GM12873 (cell line): Measurements from ENCODE around the gene HEATR9.

Source experiments
- TF ChIP-seq, protein P1 (sequence below): IDR thresholded peaks from 2 replicates; pipeline ENCODE4 v1.5.1; 2012; ENCODE audit warnings: low read depth, mild to moderate bottlenecking, moderate library complexity, low read length, control low read depth; ENCODE audit not compliant: insufficient read depth; ENCODE audit errors: missing control alignments

Gene HEATR9

DNA sequence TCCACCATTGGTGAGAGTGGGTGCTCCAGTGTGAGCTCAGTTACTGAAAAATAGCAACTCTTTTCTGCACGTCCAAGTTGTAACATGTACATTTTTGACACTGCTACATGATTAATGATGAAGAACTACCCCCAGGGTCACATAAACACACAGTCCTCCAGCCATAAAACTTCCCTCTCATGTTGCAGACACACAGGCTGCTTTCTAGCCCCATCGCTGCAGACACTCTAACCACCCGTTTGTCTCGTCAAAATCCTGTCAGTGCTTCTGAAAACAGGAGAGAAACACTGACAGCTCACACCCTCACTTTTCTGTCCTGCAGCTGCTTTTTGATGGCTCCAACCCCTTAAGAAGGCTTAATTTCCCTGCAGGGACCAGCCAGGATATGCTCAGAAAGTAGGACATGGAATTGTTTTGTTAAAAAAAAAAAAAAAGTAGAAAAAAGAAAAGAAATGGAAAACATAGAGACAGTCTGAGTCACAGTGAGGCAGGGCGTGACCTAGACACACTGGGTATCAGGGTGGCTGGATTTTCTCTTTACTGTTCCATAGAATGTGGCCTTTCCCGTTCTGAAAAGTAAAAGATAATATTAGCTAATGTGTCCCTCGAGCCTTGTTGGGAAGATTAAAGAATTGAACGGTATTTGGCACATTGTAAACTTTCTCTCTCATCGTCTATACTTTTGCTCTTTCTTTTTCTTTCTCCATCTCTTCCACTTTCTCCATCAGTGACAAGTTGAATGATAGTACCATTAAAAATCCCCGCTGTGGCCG is 32.2 kb upstream of the HEATR9 start:
- TF ChIP-seq, protein P1, sequence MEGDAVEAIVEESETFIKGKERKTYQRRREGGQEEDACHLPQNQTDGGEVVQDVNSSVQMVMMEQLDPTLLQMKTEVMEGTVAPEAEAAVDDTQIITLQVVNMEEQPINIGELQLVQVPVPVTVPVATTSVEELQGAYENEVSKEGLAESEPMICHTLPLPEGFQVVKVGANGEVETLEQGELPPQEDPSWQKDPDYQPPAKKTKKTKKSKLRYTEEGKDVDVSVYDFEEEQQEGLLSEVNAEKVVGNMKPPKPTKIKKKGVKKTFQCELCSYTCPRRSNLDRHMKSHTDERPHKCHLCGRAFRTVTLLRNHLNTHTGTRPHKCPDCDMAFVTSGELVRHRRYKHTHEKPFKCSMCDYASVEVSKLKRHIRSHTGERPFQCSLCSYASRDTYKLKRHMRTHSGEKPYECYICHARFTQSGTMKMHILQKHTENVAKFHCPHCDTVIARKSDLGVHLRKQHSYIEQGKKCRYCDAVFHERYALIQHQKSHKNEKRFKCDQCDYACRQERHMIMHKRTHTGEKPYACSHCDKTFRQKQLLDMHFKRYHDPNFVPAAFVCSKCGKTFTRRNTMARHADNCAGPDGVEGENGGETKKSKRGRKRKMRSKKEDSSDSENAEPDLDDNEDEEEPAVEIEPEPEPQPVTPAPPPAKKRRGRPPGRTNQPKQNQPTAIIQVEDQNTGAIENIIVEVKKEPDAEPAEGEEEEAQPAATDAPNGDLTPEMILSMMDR, result no peak

DNA sequence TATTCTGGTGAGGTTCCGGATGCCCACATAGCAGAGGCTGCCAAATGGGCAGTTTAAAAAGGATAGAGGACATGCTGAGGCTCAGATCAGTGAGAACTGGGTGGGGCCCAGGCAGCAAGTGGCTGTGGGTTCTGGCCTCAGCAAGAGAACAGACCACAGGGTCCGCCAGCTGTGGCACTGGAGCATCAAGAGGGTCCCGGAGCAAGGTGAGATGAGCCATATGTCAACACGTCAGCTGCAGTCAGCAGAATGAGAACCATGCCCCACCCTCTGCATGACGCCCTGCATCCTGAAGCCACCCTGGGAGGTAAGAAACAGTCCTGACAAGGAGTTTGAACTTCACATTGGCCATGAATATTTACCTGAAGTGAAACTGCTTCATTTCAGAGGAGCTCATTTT is 31.6 kb upstream of the HEATR9 start:
- TF ChIP-seq, protein P1, result no peak

GRCh38 chr17:35898283-35899070 is 29.8 kb upstream of the HEATR9 start:
- TF ChIP-seq, protein P1, result no peak

GRCh38 chr17:35895636-35896587 is 27.2 kb upstream of the HEATR9 start:
- TF ChIP-seq, protein P1, result no peak

GRCh38 chr17:35894206-35894605 is 25.5 kb upstream of the HEATR9 start:
- TF ChIP-seq, protein P1, result no peak

DNA sequence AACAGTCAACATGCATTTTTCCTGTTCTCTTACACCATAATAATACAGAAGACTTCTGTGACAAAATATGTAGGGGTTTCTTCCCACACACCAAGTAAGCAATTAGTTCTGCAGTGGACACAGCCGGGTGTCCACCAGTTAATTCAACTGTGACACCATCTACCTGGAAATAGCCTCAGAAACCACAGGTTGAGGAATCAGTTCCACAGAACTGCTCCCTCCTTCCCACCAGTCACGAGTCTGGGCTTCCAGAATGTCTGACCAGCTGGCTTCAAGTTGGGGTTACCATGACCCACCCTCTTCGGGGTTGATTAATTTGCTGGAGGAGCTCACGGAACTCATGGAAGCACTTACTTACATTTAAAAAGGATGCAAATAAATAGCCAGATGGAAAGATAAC is 25.1 kb upstream of the HEATR9 start:
- TF ChIP-seq, protein P1, result no peak
